Measurements from ENCODE around the gene RANGAP1.
A peak's percentile ranks its signal among the peaks of the same experiment; 100 is the strongest.

Gene RANGAP1

GRCh38 chr22:41234815-41235695, 50.9 kb downstream of the RANGAP1 start:
- no peak for DNase-seq (ENCODE audit: low read depth)

GRCh38 chr22:41231369-41231768, 54.6 kb downstream of the RANGAP1 start:
- no peak for DNase-seq (ENCODE audit: low read depth)

GRCh38 chr22:41230401-41230785, 55.6 kb downstream of the RANGAP1 start:
- DNase-seq (ENCODE audit: low read depth), result no peak

GRCh38 chr22:41229730-41230400, 56.1 kb downstream of the RANGAP1 start:
- DNase-seq (ENCODE audit: low read depth), result no peak

- no peak for DNase-seq (ENCODE audit: low read depth)
Measured at GRCh38 chr22:41229215-41229614, 56.8 kb downstream of the RANGAP1 start.

GRCh38 chr22:41226723-41227655, 59.0 kb downstream of the RANGAP1 start:
- no peak for DNase-seq (ENCODE audit: low read depth)

GRCh38 chr22:41223535-41223934, 62.5 kb downstream of the RANGAP1 start:
- DNase-seq (ENCODE audit: low read depth), result no peak

- DNase-seq (ENCODE audit: low read depth), result no peak
Measured at GRCh38 chr22:41222846-41223507, 63.0 kb downstream of the RANGAP1 start.

- no peak for DNase-seq (ENCODE audit: low read depth)
Measured at GRCh38 chr22:41217553-41218157, 68.3 kb downstream of the RANGAP1 start.

GRCh38 chr22:41216984-41217383, 69.0 kb downstream of the RANGAP1 start:
- DNase-seq (ENCODE audit: low read depth), result no peak

GRCh38 chr22:41215926-41216325, 70.1 kb downstream of the RANGAP1 start:
- DNase-seq (ENCODE audit: low read depth), result no peak

- no peak for DNase-seq (ENCODE audit: low read depth)
Measured at GRCh38 chr22:41215409-41215808, 70.6 kb downstream of the RANGAP1 start.

- DNase-seq (ENCODE audit: low read depth), result no peak
Measured at GRCh38 chr22:41206719-41207118, 79.3 kb downstream of the RANGAP1 start.

- DNase-seq (ENCODE audit: low read depth), result peak; percentile 98
Measured at GRCh38 chr22:41204992-41205900, 80.7 kb downstream of the RANGAP1 start, which contains the start of gene L3MBTL2. L3MBTL2 (plus strand) TSS chr22:41205312; CDS start chr22:41205363, 51 bp downstream.

GRCh38 chr22:41204066-41204465, 81.9 kb downstream of the RANGAP1 start:
- DNase-seq (ENCODE audit: low read depth), result no peak

GRCh38 chr22:41203118-41203517, 82.9 kb downstream of the RANGAP1 start:
- DNase-seq (ENCODE audit: low read depth), result no peak

GRCh38 chr22:41201141-41201540, 84.8 kb downstream of the RANGAP1 start:
- DNase-seq (ENCODE audit: low read depth), result no peak

- peak; percentile 53 for DNase-seq (ENCODE audit: low read depth)
Measured at GRCh38 chr22:41198027-41198580, 87.9 kb downstream of the RANGAP1 start.

- peak; percentile 77 for DNase-seq (ENCODE audit: low read depth)
Measured at GRCh38 chr22:41197038-41197972, 88.7 kb downstream of the RANGAP1 start.
